Hepatocyte (in vitro differentiated cells): ENCODE measurements around the gene LDB2.

ENCODE experiments used
- CTCF ChIP-seq: fragments of 200-600 bp; sonication (generic); IDR thresholded peaks from 2 replicates; pipeline ENCODE4 v1.5.1; 2016; ENCODE audit warnings: antibody characterized with exemption, mild to moderate bottlenecking; ENCODE audit not compliant: poor library complexity
- EZH2 ChIP-seq: fragments of 200-600 bp; sonication (generic); IDR thresholded peaks from 2 replicates; pipeline ENCODE4 v1.6.1; 2016; ENCODE audit warnings: antibody characterized with exemption, mild to moderate bottlenecking, borderline replicate concordance

- TF ChIP-seq CTCF: no peak
- TF ChIP-seq EZH2: no peak
These were observed 171.2 kb downstream of the LDB2 start for GRCh38 chr4:16727218-16727617.
